Stimulated activated CD4-positive, alpha-beta T cell treated with anti-CD3 and anti-CD28 coated beads, Interleukin-1b, Interleukin-23, amount 100 ng/mL, for 1 hour (primary cell): ENCODE measurements around the gene MRPS2.
"Not testable (repeated sequence)": the region's sequence is repeated elsewhere in the genome, so short reads cannot be mapped to it uniquely, and the experiment has no call there.

Experiments used
- DNase-seq, 2 donors: peaks; one replicate each; pipeline ENCODE4 v3.0.0-alpha.2; 2020; ENCODE audit warnings: low read depth in 2 of 2

Gene MRPS2

DNA sequence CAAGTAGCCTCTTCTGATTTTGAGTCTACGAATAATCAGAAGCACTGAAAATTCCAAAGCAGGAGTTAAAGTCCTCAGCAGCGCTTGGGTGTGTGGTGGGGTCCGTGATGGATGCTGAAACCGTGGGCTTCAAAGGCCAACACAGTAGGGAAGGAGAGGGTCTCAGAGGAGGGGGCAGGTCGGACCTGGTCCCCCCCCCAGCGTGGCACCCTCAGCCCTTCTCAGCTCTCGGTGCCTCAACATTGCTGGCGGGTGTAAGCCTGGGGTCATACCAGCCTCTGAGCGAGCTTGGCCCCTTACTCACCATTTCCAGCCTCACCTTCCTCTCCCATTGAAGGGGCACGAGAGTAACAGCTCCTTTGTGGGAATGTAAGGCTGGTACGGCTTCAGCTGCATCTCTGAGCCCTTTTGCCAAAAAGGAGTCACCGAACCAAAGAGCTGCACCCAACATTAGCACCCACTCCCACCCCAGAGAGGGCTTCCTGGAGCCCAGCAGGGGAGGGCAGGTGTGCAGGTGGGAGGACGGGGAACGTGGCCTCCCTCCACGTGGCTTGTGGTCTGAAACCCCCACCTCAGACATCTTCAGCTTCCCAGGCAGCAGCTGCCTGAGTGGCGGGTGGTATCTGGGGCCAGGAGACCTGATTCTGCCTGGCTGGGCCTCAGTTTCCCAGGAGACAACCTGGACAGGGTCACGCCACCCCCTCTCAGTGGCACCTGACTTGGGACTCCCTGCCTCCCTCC lies 14.0 kb downstream of the MRPS2 start:
- no peak for DNase-seq

DNA sequence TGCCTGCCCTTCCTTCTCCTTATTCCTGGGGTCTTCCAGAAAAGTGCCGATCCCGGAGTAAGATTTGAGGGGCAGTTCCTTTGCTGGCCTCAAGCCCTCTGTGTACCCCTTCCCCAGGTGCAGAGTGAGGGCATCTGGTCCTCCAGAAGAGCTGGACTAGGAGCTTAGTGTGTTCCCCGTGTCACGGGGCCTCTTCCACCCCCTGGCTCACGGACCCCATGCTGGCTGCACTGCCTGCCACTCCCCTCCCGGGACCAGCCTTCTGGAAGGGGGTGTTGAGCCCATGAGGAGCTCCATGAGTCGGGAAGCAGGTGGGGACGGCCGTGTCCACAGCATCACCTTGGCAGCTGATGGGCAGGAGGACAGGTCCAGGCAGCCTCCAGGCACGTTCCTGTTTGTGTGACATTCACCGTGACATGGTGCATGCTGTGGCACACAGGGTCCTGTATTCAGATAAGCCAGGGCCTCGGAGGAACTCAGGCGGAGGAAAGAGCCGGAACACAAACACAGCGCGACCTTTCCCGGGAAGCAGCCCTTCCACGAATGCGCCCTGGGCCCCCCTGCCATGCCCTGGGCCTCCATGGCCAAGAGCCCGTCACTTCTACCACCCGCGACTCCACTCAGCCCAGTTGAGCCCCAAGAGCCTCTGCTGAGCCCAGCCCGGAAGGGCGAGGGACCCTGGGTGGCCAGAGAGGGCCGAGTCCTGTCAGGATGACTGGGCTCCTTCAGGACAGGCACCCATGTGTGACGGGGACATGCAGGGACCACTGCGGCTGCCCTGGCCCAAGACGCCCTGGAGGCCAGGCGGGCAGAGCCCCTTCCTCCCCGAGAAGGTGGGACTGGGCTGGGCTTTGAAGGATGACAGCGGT lies 14.8 kb downstream of the MRPS2 start:
- DNase-seq, result no peak

DNA sequence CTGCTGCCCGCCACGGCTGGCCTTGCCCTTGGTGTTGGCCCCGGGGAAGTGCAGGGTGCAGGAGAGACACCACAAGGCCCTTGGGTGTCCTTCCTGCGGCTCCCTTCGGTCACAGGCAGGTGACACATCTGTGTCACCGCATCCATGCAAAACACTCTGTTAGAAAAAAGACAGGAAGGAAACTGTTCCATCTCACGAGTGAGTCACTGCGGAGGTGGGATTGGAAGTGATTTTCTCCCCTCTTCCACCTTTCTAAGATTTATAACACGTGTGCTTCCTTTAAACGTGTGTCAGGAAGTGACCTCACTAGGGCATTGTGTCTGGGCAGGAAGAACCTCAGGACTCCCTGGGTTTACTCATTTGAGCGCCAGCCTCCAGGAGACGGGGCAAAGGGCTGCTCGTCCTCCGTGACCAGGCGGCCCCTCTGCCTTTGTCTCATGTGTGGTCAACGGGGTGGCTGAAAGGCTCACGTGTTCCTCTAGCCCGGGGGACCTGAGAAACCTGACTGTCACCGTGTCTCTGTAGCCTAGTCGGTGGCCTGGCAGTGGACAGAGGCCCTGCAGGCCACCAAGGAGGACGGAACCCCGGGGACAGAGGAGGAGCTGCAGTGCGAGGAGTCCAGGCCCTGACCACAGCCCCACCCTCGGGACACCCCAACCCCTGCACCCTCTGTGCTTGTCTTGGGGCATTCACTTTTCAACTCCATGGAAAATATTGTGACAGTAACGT lies 15.8 kb downstream of the MRPS2 start:
- DNase-seq, result no peak

DNA sequence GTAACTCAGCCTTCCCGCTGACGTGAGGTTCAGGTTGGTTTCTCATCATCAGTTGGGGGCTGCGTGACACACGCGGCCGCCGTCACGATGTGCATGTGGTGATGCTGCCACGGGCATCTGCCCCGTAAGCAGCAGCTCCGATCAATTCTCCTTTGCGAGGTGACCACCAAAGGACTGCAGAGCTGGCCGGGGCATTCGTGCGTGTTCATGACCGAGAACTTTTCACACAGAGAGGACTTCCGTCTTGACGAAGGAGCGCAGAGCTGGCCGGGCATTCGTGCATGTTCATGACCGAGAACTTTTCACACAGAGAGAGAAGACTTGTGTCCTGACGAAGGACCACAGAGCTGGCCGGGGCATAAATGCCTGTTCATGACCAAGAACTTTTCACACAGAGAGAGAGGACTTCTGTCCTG lies 16.9 kb downstream of the MRPS2 start:
- no peak for DNase-seq

DNA sequence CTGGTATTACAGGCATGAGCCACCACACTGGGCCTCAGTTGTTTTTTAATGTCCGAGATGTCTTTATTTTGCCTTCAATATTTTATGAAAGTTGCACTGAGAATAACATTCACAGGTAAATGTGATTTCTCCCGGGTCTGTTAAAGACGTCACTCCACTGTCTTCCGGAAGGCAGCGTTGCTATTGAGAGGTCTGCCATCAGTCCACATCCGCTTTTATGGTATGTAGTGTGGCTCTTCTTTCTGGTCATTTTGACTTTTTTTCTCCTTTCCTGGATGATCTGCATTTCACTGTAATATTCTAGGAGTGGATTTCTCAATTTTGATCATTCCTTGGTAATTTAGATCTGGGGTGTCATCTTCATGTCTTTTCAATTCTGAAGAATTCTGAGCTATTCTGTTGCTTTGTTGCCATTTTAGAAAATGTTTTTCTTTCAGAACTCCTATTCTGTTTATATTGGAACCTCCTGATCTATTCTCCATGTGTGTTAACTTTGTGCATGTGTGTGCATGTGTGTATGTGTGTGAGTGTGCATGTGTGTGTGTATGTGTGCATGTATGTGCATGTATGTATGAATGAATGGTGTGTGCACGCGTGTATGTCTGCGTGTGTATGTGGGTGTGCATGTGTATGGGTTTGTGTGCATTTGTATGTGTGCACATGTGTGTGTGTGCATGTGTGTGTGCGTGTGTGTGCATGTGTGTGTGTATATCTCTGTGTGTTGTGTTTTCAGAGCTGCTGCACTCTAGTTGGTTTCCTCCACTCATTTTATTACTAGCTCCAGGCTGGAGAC lies 18.9 kb downstream of the MRPS2 start:
- DNase-seq, result no peak

DNA sequence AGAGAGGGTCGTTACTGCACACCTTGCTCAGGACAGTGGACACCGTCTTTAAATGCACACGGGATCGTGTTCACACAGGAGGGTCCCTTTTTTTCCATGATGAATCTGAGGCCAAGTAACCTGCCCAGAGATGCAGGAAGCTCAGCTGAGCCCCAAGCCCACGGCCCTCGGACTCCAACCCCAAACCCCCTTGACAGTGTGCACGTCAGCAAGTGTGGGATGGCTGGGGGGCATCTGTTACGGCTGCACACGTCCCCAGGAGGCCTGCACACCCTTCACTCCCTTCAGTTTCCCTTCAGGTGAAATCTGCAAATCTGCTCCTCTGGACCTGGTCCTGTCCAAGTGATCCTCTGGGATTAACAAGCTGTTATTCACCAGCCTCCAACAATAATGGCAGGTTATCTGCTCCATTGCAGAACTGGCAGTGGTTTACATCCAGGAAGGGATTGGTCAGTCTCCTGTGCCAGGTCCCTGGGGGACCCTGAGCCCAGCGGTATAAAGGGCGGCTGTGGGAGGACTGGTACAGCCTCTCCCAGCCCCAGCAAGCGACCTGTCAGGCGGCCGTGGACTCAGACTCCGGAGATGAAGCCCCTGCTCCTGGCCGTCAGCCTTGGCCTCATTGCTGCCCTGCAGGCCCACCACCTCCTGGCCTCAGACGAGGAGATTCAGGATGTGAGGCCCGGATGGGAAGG lies 20.6 kb downstream of the MRPS2 start, which contains the start of gene LCN1:
Gene LCN1, plus strand, starts transcription at position 525 of the 692 bp plus-strand sequence. Its CDS starts 58 bp downstream, at position 583.
- no peak for DNase-seq

DNA sequence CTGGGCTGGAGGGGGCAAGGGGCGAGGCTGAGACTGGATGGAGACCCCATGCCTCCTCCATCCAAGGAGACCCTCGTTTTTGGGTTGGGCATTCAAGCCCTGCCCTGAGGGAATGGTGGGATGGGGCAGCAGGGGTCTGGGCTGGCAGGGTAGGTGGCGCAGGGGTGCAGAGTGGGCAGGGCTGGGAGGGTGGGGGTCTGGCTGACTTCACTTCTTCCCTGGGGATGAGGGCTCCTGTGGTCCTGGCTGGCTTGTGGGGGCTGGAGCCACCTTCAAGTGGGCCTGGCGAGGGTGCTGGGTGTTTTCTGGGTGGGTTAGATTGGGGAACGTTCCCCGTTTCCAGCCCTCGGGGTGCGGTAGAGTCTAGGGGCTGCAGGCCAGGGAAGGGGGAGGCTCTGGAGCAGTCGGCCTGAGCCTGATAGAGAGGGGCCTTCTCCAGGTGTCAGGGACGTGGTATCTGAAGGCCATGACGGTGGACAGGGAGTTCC lies 21.2 kb downstream of the MRPS2 start:
- no peak for DNase-seq

DNA sequence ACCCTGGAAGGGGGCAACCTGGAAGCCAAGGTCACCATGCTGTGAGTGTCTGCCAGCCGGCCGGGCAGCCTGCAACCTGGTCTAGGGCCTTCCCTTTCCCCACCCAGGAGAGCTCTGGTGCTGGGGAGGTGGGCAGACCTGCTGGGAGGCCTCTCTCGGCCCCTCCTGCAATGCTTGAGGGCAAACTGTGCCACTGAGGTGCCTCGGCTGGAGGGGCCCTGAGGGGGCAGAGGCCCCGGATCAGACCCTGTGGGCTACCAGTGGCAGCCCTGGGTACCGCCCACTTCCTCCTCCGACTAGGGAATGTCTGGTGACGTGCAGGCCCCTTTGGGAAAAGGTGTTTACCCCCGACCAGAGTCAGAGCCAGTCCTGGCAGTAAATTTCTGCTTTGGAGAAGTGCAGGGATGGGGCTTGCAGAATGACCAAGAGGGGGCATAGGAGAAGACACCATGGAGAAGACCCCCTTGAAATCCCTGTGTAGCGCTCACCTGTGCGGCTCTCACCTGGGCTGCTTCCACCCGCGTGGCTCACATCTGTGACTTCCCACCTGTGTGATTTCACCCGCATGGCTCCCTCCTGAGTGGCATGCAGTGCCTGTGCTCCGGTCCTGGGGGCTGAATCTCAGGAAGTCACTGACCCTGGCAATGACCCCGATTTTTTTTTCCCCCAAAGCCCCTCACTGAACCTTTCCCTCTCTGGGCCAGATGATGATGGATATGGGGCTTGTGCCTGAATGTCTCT lies 21.8 kb downstream of the MRPS2 start:
- no peak for DNase-seq

DNA sequence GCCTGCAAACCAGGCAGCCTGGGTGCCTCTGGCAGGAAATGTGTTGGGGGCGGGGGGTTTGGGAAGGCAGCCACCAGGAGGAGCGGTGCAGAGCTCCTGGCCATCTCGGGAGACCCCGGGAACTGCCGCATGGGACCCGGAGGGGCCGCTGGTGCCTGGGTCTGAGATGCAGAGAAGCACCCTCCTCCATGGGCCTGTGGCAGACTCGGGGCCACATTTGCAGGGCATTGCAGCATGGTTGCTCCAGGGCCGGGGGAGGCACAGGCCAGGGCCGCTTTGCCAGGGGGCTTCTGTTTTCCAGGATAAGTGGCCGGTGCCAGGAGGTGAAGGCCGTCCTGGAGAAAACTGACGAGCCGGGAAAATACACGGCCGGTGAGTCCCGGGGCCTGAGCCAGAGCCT lies 22.4 kb downstream of the MRPS2 start:
- DNase-seq, result no peak

DNA sequence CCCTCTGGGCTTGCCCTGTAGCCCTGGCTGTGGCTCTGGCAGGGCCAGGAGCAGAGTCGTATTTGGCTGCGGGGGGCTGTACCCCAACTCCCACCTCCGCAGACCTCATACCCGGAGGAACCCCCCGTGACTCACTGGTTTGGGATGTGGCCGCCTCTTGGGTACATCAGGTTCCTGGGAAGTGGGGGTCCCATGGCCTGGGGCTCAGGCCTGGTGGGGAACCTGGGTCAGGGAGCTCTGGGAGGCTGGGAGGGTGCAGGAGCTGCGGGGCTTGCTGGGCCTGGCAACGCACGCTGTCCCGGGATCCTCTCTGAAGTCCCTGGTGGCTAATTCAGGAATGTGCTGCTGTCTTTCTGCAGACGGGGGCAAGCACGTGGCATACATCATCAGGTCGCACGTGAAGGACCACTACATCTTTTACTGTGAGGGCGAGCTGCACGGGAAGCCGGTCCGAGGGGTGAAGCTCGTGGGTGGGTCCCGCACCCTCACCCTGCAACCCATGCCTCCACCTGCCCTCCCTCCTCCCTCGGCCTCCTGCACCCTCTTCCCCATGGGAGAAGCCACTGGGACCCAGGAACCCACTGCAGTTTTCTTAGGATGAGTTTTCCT lies 23.1 kb downstream of the MRPS2 start:
- DNase-seq, result no peak

DNA sequence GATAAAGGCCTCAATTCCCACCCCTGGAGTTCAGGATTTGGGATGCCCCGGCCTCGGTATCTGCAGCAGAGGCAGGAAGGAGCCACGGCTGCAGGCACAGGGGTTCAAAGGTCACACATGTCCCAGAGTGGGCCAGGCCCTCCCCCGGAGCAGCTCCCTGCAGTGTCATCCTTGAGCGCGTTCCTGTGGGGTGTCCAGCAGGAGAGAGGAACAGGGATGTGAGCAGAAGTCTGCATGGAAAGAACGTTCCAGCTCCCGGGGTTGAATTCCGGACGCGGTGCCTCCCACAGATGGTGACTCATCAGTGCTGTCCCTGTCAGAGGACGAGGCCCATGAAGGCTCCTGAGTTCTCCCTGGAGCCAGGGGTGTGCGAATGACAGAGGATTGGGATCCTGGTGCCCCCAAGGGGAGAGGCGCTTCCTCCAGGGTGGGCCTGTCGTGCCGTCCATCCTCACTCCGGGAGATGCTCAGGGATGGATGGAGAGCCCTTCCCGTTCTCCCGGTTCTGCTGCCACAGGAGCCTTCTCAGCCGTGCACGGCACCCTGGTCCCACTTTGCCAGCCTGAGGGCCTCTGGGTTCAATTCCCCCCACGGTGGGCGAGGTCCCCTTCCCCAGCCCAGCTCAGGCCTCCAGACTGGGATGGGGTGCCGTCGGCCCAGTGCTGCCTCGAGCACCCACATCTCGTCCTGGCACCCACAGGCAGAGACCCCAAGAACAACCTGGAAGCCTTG lies 23.8 kb downstream of the MRPS2 start:
- no peak for DNase-seq

DNA sequence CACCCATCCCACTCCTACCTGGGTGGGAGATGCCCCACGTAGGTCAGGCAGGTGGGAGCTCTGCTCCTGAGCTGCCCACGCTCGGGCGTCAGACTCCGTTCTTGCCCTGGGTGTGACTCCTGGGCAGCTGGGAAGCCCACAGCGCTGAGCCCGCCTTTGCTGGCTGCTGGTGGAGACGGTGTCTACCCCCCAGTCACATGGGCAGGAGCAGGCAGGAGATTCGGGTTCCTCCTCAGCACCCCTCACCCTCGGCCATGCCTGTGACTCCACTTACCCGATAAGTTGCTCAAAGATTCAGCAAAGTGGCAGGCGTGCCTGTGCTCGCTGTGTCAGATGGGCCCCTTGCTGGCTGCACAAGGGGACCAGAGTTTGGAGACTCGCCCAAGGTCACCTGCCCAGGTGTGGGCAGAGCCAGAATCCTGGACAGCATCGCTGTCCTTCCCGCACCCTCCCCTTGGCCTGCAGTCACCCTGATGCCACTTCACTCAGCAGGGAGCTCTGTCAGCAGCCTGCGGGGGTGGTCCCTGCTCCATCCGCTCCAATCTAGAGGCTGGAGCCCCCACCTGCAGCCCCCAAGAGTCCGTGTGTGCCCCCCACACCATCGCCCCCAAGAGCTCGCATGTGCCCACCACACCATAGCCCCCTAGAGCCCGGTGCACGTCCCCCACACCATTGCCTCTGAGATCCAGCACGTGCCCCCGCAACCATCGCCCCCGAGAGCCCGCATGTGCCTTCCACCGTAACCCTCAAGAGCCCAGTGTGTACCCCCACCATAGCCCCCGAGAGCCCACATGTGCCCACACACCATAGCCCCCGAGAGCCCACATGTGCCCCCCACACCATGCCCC lies 25.0 kb downstream of the MRPS2 start:
- DNase-seq, result no peak

DNA sequence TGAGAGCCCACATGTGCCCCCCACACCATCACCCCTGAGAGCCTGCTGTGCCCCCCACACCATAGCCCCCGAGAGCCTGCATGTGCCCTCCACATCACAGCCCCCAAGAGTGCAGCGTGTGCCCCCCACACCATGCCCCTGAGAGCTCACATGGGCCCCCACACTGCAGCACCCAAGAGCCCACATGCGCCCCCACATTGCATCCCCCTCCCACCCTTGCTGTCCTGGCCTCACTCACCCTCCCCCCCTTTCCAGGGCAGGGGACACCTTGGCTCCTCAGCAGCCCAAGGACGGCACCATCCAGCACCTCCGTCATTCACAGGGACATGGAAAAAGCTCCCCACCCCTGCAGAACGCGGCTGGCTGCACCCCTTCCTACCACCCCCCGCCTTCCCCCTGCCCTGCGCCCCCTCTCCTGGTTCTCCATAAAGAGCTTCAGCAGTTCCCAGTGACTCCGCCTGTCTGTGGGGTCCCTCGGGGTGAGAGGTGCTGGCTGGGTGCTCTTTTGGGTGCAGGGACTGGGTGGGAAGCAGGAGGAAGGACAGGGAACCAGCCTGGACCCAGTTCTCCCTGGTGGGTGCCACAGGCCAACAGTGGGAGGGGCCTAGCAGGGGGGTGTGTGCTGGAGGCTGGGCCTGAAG lies 25.7 kb downstream of the MRPS2 start:
- DNase-seq, result no peak

DNA sequence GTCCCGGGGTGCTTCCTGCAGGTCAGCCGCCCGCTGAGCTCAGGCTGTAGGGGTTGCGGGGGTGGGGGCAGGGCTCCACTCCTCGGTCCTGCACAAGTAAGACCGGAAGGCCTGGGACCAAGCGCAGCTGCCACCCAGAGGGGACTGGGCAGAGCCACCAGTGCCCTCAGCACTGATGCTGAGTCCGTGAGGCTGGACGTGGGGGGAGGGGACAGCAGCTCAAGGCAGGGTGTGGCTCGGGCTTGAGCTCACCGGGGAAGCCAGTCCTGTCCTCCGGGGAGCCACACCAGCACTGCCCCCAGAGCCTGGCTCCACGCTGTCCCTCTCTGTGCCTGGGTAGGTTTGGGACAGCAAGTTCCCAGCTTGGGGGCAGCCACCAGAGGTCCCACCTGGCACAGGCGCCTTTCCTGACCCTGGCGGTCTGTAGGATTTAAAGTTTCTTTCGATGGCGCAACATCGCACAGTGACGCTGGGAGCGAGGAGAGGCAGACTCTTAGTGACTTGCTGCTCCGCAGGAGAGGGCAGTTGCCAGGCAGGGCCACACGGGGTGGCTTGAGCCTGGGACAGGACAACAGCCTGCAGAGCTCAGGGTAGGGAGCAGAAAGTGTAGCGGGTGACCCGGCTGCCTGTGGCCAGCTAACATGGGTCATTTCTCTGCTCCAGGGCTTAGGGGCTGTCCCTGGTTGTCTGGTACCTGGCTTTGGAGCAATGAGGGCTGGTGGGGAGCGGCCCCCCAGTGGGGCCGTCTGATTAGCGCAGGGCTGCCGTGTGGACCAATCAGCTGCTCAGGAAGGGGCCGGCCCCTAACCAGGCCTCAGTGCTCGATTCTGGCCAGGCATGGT lies 26.5 kb downstream of the MRPS2 start:
- DNase-seq, result no peak

DNA sequence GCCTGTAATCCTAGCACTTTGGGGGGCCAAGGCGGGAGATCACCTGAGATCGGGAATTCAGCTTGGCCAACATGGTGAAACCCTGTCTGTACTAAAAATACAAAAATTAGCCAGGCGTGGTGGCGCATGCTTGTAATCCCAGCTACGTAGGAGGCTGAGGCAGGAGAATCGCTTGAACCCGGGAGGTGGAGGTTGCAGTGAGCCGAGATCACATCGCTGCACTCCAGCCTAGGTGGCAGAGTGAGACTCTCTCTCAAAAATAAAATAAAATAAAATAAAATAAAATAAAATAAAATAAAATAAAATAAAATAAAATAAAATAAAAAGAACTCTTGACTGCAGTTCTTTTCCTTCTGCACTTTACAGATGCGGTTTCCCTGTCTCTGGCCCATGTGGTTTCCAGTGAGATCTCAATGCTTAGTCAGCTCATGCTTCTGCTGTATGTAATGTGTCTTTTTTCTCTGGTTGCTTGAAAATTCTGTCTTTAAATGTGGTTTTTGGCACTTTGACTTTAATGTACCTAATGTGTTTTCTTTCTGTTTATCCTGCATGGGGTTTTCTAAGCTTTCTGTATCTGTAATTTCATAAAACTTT lies 28.5 kb downstream of the MRPS2 start:
- not testable (repeated sequence) for DNase-seq

DNA sequence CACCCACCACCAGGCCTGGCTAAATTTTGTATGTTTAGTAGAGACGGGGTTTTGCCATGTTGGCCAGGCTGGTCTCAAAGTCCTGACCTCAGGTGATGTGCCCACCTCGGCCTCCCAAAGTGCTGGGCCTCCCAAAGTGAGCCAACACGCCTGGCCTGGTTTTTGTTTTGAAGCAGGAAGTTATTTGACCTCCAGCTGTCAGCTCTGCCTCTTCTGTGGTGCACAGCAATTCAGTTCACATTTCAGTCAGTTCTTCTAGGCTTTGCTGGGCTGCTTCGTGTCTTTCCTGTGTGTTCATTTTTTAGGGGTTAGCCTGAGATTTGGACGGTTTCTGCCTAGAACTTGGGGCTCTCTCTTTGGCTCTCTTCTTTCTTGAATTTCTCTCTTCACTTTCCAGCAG lies 29.7 kb downstream of the MRPS2 start:
- no peak for DNase-seq
